Activated naive CD4-positive, alpha-beta T cell treated with anti-CD3 and anti-CD28 coated beads, Interleukin-2, amount 50 U/mL, for 16 hours (primary cell): Measurements from ENCODE around the gene RFX2.
"Not testable (repeated sequence)": the region's sequence is repeated elsewhere in the genome, so short reads cannot be mapped to it uniquely, and the experiment has no call there.

Experiments
- DNase-seq: peaks from one replicate; pipeline ENCODE4 v3.0.0-alpha.2; 2020

RFX2 gene

GRCh38 chr19:6033744-6034264 is 76.5 kb downstream of the RFX2 start:
- DNase-seq: no peak

DNA sequence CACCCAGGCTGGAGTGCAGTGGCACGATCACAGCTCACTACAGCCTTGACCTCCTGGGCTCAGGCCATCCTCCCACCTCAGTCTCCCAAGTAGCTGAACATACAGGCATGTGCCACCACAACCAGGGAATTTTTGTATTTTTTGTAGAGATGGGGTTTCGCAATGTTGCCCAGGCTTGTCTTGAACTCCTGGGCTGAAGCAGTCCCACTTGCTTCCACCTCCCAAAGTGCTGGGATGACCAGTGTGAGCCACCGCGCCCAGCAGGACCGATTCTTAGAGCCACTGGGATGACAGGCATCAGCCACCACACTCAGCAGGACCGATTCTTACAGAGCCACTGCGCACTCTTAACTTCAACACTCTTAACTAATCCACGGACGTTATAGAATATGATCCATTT is 77.5 kb downstream of the RFX2 start:
- DNase-seq: no peak

DNA sequence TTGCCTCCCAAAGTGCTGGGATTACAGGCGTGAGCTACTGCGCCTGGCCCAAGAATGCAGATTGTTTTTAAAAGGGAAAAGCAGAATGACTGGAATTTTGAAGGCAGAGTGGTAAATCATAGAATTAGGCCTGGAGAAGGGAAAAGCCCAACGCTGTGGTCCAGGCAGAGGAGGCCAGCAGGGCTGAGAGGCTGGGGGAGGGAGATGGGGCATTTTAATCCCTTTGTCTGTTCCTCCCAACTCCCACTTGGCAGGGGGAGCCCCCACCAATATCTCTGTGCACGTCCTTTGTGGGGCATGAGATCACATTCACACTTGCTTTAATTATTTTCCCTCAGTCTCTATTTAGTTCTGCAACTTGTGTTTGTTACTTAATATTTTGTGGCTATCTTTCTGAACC is 77.9 kb downstream of the RFX2 start:
- DNase-seq: no peak

- DNase-seq: no peak
These were observed 80.1 kb downstream of the RFX2 start for GRCh38 chr19:6030214-6030507.

DNA sequence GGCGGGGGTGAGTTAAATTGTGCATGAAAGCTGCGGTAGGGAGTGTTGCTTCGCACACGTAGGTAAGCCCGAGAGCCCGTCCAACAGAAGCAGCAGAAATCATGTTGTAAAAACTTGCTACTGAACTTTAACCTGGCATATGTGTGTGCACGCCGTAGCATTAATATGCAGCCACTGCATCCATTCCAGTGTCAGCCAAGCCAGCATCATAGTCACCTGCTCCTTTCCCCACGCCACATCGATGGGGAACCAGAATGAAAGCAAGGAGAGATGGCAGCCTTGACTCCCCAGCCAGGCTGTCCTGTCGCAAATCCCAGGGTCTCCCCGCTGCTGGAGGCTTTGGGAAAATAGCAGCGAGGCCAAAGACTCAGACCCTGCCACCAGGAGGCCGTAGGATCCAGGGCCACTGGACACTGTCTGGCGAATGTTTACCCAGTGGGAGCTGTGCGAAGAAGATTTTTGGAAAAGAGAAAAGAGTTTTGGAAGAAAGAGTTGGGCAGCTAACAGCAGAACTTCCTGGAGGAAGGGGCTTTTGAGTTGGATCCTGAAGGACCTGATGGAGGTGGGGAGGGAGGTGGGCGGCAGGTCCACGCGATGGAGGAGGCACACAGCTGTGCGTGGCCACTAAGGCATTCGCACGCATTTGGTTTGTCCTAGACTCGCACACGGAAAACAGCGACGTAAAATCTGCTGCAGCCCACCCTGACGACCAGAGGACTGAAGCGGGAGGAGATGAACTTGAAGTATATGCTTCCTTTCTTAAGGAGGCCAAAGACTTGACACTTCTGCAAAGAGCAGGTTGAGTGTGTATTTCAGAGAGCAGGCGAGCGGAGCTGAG is 83.7 kb downstream of the RFX2 start:
- no peak for DNase-seq

DNA sequence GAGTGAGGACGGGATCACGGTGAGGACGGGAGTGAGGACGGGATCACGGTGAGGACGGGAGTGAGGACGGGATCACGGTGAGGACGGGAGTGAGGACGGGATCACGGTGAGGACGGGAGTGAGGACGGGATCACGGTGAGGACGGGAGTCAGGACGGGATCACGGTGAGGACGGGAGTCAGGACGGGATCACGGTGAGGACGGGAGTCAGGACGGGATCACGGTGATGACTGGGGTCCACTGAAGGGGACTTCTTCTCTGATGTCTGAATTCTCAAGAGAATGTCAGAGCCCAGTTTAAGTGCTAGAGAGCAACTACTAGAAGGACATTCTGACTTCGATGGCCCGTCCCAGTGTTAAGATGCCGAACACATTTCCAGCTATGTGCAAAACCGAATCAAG is 85.5 kb downstream of the RFX2 start:
- not testable (repeated sequence) for DNase-seq

GRCh38 chr19:6023936-6024335 is 86.4 kb downstream of the RFX2 start:
- no peak for DNase-seq

DNA sequence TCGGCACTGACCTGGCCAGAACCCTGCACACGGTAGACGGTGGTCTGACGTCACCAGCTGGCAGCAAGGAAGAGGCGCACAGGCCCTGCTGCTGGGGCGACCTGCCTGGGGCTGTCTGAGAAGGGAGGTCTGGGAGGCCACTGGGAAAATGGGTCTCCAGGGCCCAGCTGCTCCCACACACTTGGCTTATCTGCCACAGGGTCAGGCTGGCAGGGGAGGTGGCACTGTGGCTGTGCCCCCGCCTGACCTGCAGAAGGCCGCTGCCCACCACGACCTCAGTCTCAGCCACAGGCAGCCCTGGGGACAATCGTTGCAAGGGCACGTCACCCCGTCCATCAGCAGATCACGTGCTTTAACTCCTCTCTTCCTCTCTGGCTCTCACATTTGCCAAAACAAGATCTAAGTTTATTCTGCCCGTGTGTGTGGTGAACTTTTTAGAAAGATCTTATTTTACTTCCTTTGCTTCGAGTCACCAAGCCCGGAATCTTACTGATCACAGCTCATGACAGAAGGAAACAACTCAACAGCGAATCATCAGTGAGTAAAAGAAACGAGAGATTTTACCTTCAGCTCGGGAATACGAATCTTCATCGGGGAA is 87.1 kb downstream of the RFX2 start:
- DNase-seq: no peak

GRCh38 chr19:6022570-6023064 is 87.7 kb downstream of the RFX2 start:
- DNase-seq: no peak

DNA sequence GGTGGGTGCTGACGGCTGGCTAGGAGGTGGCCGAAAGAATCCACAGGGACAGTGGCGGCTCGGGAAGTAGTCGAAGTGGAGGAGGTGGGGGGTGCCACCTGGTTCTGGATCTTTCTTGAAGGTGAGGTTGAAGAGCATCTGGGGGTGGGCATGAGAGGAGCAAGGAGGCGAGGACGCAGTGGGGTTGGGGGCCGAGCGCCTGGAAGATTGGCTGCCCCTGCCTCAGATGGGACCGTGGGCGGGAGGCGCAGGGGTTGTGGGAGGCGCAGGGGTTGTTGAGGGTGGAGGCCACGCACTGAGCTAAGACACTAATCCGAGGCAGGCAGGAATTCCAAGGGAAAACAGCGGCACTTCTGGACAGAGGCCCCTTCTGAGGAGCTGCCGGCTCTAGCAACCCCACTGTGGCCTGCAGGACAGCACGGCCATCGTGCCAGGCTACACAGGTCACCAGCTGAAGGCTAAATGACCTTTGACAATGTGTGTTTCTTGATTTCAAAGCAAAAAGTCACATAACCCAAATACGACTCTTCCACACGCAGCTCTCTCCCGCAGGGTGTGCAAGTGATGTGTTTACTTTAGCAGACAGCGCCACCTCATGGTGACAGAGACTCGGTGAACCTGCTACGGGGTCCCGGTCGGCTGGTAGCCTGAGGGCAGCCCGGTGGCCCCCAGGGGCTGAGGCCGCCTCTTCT is 88.3 kb downstream of the RFX2 start:
- DNase-seq: peak; percentile 80

- DNase-seq: no peak
These were observed 89.1 kb downstream of the RFX2 start for GRCh38 chr19:6020972-6021805.

DNA sequence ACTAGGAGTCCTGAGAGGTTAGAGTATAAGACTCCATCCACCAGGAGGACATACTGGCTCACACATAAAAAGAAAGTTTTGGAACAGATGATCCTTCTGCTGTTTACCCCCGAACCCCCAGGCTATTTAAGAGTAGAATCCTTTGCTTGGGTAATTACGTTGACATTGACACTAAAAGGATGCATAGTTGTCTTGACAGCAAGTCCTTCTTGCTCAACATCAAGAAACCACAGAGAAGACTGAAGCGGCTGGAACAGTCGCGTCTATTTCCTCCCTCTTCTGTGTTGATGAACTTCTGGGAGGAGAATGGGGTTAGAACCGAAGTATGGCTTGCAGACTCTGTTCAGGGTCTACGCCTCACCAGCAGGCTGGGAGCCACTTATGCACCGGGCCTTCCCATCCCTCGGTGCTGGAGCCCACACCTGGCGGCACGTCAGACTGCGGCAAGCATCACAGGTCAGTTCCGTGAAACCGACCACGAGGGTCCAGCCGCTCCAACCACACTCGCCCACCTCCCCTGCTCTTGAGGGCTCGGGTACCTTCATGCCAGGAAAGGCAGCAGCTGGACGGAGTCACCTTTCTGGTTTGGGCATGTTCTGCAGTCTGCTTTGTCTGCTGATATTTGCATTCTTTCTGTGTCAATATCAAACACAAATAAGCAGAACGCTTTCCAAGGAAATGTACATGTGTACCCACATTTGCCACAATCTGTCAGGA is 90.0 kb downstream of the RFX2 start:
- no peak for DNase-seq

DNA sequence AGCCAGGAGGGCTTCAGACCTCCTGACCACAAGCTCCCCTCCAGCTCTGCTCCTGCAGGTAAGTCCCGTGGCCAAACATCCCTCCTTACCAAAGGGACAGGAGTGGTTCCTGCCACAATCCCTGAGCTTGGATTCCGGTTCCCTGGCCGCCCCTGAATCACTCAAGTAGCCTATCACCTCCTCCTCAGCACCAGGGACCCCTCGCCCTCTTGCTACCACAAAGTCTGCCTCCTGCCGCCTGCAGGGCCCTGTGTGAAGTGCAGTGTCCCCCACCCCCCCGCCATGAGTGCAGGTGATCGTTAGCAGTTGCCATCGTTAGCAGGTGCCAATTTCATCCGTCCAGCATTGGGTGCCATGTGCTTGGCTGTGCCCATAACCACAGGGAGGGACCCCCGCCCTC is 91.5 kb downstream of the RFX2 start:
- no peak for DNase-seq

DNA sequence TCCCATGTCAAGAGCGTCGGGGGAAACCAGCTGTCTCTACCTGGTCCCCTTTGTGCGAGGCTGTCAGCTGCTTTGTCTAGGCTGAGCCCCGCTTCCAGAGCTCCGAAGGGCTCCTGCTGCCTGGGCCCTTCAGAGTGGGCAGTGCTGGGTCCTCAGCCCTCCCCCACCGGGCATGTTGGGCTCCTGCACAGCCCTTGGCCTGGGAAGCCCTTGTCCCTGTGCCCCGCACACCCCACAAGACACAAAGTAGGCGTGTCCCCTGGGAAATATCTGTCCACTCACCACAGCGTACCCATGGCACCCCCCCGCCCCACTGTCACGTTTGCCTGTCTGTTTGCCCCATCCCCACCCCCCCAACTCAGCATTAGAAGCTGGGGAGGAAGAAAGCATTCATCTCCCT is 92.7 kb downstream of the RFX2 start:
- no peak for DNase-seq

DNA sequence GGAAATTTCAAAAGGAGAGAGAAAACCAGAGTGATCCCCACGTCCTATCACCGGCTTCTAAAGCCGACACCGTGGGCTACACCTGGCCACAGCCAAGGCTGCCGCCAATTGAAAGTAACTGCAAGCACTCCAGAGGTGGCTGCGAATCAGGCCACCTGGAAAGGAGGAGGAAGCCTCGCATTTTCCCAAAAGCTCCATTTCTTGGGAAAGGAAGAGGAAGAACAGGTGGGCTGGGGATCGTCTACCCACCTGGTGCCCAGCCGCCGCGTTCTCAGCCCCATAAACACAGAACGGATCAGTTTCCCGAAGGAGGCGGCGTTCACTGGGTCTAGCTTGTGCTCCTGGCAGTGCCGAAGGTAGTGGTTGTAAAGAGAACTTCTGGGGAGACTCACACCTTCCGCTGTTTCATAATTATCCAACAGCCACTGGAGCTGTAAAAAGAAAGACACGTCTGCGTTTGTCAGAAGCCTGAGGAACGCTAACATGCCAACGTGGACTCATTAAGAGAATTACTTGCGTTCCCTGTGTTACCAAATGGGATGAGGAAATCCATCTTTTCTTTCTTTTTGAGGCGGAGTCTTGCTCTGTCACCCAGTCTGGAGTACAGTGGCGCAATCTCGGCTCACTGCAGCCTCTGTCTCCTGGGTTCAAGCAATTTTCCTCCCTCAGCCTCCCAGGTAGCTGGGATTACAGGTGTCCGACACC is 94.3 kb downstream of the RFX2 start:
- DNase-seq: no peak

DNA sequence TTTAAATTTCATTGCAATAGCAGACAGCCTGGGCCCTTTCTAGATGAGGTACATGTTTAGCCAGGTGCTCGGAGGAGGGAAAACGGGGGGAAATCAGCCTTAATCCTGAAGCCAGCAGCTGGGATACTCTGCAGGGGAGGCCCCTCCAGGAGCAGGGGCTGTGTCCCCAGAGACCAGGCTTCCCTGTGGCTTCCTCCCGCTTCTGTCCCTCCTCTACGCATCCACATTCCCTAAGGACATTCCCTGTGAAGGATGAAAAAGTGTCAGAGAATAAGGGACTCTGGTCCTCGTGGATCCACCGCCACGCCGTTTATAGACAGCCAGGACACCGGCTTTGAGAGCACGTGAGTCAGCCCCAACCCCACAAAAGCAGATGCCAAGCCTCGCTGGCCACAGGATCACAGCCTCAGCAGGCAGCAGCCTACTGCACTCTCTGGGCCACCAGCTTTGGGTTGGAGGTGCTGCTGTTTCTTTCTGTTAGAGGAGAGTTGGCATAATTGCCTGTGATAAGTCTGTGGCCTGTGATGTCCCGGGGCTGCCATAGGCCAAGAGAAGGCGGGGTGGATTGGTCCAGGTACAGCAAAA is 95.7 kb downstream of the RFX2 start:
- DNase-seq: no peak

- DNase-seq: no peak
These were observed 97.7 kb downstream of the RFX2 start for GRCh38 chr19:6012426-6013170.

- no peak for DNase-seq
These were observed 98.5 kb downstream of the RFX2 start for GRCh38 chr19:6011794-6012193.

GRCh38 chr19:6011206-6011605 is 99.1 kb downstream of the RFX2 start:
- DNase-seq: no peak

DNA sequence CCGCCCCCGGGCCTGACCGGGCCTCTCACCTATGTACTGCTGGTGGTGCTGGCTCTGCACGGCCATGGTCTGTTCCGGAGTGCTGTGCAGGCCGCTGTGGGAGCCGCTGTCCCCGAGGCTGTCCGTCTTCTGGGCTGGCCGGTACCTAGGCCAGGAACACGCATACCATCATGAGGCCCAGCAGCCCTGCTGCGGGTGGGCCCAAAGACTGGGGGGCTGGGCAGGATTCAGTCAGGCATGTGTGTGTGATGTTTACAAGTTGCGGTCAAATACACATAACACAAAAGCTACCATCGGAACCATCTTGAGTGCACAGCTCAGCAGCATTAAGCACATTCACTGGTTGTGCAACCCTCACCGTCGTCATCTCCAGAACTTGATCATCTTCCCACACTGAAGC is 100.2 kb downstream of the RFX2 start:
- DNase-seq: no peak

GRCh38 chr19:6007866-6008265 is 102.4 kb downstream of the RFX2 start:
- DNase-seq: no peak
